DMS79 treated with DMSO at 0.1 percent for 48 hours (cell line): ENCODE data around the gene HMCES.

Source experiments
- DNase-seq: peaks from one replicate; lab custom pipeline; 2025; lab: John Stamatoyannopoulos, UW

The HMCES gene, protein sequence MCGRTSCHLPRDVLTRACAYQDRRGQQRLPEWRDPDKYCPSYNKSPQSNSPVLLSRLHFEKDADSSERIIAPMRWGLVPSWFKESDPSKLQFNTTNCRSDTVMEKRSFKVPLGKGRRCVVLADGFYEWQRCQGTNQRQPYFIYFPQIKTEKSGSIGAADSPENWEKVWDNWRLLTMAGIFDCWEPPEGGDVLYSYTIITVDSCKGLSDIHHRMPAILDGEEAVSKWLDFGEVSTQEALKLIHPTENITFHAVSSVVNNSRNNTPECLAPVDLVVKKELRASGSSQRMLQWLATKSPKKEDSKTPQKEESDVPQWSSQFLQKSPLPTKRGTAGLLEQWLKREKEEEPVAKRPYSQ

GRCh38 chr3:129278439-129278965 lies at the start of gene HMCES:
Gene HMCES, plus strand, starts transcription at chr3:129278870. Its CDS starts 863 bp downstream, at chr3:129279733.
- DNase-seq: peak; percentile 89

GRCh38 chr3:129228891-129229585 lies 49.6 kb upstream of the HMCES start:
- no peak for DNase-seq

- no peak for DNase-seq
These were observed 48.2 kb upstream of the HMCES start for GRCh38 chr3:129230311-129231019.

DNA sequence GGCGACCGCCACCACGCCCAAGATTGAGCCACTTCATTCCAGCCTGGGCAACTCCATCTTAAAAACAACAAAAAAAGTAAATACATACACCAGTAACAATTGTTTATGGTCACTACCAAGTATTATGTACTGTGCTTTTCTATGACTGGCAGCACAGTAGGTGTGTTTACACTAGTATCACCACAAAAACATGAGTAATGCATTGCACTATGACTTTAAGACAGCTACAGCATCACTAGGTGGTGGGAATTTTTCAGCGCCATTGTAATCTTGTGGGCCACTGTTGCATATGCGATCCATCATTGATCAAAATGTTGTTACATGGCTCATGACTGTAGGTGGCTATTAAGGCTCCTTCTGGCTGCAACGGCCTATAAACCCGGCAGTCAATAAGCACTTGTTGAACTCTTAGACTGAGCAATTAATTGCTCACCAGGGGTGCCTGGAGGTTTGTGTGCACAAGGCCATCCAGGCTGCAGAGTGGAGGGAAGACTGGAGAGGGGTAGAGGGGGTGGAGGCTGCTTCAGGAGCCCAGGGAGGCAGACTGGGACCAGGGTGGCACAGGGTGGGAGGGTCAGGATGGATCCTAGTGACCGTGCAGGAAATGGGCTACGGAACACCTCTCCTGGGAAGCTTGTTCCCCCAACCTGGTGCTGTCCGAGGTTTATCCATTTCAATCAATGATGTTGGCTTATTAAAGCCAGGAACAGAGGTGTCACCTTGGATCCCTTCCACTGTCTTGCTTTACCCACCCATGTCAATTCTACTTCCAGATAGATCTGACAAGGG lies 47.1 kb upstream of the HMCES start:
- DNase-seq: peak; percentile 83

- no peak for DNase-seq
These were observed 45.1 kb upstream of the HMCES start for GRCh38 chr3:129233538-129233937.

GRCh38 chr3:129234441-129234840 lies 44.2 kb upstream of the HMCES start:
- no peak for DNase-seq

DNA sequence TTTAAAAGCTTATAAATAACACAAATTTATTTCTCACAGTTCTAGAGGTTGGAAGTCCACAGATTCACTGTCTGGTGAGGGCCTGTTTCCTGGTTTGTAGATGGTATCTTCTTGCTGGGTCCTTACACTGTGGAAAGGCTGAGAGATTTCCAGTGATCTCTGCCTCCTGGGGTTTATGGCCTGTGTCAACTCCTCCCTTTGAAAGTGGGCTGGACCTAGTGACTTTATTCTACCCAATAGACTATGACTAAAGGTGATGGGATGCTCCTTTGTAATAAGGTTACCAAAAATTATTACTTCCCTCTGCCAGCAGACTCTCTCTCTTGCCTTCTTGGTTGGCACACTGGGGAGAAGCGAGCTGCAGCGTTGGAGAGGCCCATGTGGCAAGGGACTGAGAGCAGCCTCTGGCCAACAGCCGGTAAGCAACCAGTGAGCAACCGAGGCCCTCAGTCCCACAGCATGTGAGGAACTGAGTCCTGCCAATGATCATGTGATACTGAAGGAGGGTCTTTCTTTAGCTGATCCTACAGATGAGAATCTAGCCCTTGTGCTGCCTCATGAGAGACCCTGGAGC lies 43.2 kb upstream of the HMCES start:
- DNase-seq: no peak

GRCh38 chr3:129238945-129239705 lies 39.5 kb upstream of the HMCES start:
- no peak for DNase-seq

DNA sequence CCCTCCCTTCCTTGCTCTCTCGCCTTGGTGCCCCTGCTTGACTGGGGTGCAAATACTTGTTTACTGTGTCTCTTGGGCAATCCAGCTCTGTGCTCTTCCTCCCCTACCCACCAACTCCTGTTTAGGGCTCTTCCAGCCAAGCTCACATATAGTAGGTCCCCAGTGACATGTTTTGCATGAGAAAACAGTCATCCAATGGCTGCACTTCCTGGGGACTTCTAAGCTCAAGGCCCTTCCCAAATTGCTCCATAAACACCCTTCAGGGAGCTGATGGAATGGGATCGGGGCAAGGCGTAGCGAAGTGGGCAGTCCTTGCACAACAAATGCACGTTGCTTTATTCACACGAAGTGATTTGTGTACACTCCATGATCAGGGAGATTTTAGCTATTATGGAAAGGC lies 38.7 kb upstream of the HMCES start:
- no peak for DNase-seq

- no peak for DNase-seq
These were observed 38.2 kb upstream of the HMCES start for GRCh38 chr3:129240436-129240835.

DNA sequence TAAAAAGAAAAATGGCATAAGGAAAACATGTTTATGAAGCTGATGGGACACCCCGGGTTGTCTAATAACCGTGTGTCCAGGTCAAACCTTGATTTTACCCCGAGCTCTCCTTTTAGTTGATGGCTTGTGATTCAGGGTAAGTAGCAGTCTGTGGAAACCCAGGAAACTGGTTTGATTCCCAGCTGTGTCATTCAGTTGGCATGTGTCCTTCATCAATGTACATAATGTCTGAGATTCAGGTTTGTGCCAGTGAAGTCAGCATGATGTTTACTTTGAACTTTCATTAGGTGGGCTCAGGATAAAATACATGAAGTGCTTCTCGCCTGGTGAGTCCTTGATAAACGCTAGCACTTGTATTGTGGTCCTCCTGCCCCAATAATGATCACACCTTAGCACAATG lies 33.5 kb upstream of the HMCES start:
- DNase-seq: no peak

DNA sequence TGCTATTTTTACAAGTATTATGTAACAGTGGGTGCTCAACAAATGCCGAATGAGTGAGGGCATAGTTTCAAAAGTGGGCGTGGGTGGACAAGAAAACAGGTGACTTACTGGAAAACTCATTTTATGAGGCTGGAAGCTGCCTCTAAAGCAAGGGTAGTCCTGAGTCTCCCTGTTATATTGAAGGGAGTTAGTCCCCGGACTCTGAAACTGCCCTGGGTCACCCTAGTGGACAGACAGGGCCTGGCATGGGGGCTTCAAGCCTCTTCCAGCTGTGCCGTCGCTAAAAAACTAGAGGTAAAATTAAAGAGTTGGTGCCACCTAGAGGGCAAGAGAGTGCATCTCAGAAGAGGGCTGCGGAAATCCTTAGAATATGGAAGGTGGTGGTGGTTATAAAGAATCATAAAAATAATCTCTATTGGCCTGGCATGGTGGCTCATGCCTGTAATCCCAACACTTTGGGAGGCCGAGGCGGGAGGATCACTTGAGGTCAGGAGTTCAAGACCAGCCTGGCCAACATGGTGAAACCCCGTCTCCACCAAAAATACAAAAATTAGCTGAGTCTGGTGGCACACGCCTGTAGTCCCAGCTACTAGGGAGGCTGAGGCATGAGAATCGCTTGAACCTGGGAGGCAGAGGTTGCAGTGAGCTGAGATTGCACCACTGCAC lies 32.9 kb upstream of the HMCES start:
- peak; percentile 89 for DNase-seq

DNA sequence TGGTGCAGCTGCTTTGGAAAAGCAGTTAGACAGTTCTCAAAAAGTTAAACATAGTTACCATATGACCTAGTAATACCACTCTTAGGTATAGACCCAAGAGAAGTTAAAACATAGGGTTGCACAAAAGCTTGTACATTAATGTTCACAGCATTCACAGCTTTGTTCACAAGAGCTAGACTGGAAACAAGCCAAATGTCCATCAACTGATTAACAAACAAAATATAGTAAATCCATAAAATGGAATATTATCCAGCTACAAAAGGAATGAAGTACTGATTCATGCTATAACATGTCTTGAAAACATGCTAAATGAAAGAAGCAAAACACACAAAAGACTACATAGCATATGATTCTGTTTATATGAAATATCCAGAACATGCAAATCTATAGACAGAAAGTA lies 32.0 kb upstream of the HMCES start:
- DNase-seq: no peak

DNA sequence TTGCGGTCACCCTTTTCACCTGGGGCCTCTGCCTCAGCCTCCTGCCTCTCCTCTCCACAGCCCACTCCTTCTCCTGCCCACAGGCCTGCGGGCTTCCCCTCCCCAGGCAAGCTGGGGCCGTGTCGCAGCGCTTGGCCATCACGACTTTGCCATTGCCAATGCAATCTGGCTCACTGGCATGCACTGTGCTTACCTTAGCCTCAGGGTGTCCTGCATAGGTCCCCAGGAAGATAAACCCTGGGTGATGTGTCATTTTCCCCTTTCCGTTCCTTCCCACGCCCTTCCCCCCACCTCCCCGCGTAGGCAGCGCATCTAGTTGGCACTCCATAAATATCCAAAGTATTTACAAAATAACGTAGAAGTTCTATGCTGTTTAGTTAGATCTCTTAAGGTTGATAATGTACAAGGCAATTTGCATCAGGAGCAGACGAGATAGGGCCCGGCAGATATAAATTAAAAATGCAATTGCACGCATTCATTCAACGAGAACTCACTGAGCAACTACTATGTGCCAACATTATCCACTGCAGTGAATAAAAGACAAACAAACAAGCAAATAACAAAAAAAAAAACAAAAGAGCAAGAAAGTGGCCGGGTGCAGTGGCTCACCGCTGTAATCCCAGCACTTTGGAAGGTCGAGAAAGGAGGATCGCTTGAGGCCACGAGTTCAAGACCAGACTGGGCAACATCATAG lies 30.2 kb upstream of the HMCES start:
- no peak for DNase-seq

- peak; percentile 87 for DNase-seq
These were observed 29.2 kb upstream of the HMCES start, which contains the start of gene COPG1 for GRCh38 chr3:129249284-129250065. Gene COPG1, plus strand, starts transcription at chr3:129249606. Its CDS starts 104 bp downstream, at chr3:129249710.

DNA sequence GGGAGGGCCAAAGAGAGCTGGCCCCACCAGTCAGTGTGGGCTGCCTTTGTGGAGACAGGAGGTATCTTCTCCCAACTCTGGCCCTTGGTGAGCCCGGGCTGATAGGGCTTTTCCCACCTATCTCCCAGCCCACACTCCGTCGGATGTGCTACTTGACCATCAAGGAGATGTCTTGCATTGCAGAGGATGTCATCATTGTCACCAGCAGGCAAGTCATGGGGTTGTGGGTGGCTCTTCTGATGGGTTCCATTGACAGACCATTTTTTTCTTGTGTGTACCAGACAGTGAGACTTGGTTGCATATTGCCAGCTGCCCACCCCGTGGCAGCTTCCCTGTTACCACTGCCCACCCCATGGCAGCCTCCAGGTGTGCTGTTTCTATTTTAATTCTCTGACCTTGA lies 25.9 kb upstream of the HMCES start:
- DNase-seq: no peak

GRCh38 chr3:129254536-129255230 lies 24.0 kb upstream of the HMCES start:
- DNase-seq: no peak

GRCh38 chr3:129256270-129256669 lies 22.4 kb upstream of the HMCES start:
- no peak for DNase-seq
